BLaER1 (cell line): ENCODE measurements around the gene OSBPL6.

ENCODE experiments used
- H3K27ac ChIP-seq: shearing (Covaris generic); formaldehyde crosslinking; 2 replicates; pipeline ENCODE4 v1.8.1; 2022
- H3K27me3 ChIP-seq: shearing (Covaris generic); formaldehyde crosslinking; 2 replicates; pipeline ENCODE4 v1.8.1; 2022
- H3K36me3 ChIP-seq: shearing (Covaris generic); formaldehyde crosslinking; 2 replicates; pipeline ENCODE4 v1.8.1; 2022
- H3K4me1 ChIP-seq: shearing (Covaris generic); formaldehyde crosslinking; 2 replicates; pipeline ENCODE4 v1.8.1; 2022
- H3K4me2 ChIP-seq: shearing (Covaris generic); formaldehyde crosslinking; 2 replicates; pipeline ENCODE4 v1.8.1; 2022
- H3K4me3 ChIP-seq: shearing (Covaris generic); formaldehyde crosslinking; 2 replicates; pipeline ENCODE4 v1.8.1; 2022
- H3K9ac ChIP-seq: shearing (Covaris generic); formaldehyde crosslinking; 2 replicates; pipeline ENCODE4 v1.8.1; 2022
- H3K9me3 ChIP-seq: shearing (Covaris generic); formaldehyde crosslinking; 2 replicates; pipeline ENCODE4 v1.8.1; 2022
- H4K20me1 ChIP-seq: shearing (Covaris generic); formaldehyde crosslinking; 2 replicates; pipeline ENCODE4 v1.8.1; 2022
- Cebpa-rat ChIP-seq: shearing (Covaris generic); IDR thresholded peaks from 2 replicates; pipeline ENCODE4 v1.8.1; 2022

OSBPL6 gene

DNA sequence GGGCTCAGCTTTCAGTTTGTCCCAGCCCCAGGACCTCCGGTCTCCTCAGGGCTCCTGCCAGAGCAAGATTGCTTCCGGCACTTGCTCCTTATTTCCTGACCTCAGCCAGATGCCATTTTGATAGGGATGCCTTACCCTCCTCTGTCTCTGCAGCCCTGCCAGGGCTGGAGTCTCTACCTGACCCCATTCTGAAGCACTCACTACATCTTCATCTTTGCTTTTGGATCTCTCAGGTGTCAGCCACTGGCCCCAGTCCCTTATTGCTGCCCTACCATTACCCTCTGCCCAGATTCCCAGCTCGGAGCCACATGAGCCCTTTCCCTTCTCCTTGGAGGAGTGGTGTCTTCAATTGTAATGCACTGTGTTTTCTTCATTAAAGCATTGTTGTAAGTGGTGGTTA is 17.1 kb downstream of the OSBPL6 start:
- Histone ChIP-seq H4K20me1 (no peaks in the 10 kb centered on the region), H3K4me1 (peaks cover 10% of the 10 kb centered on the region), H3K27me3 (no peaks in the 10 kb centered on the region), H3K4me2 (no peak overlapping the region), H3K36me3 (no peaks in the 10 kb centered on the region), H3K27ac (no peak overlapping the region), H3K9ac (no peak overlapping the region), H3K4me3 (no peak overlapping the region), H3K9me3 (no peaks in the 10 kb centered on the region)
- no peak for TF ChIP-seq Cebpa-rat

DNA sequence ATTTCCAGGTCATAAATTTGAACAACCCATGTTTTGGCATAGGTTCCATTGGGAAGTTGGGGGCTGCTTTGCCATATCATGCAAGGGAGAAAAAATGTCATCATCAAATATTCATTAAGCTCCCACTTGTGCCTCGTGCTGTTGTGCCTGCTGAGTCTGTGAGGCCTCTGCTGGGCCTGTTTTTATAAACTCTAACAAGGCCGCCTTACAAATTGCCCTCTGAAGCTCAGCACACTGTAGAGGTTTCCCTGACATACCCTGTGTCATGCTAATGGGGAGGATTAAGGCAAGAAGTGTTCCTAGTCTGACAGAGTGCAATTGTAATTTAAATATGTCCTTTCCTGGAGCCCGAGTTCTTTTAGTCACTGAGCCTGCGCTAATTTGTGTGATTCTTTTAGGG is 17.6 kb downstream of the OSBPL6 start:
- H3K4me1 ChIP-seq, result peaks cover 10% of the 10 kb centered on the region
- H3K9ac ChIP-seq, result no peak overlapping the region
- no peaks in the 10 kb centered on the region for H3K9me3 ChIP-seq
- no peaks in the 10 kb centered on the region for H4K20me1 ChIP-seq
- H3K36me3 ChIP-seq, result no peaks in the 10 kb centered on the region
- no peak overlapping the region for H3K4me2 ChIP-seq
- TF ChIP-seq Cebpa-rat, result no peak
- H3K27me3 ChIP-seq, result no peaks in the 10 kb centered on the region
- no peak overlapping the region for H3K4me3 ChIP-seq
- no peak overlapping the region for H3K27ac ChIP-seq

DNA sequence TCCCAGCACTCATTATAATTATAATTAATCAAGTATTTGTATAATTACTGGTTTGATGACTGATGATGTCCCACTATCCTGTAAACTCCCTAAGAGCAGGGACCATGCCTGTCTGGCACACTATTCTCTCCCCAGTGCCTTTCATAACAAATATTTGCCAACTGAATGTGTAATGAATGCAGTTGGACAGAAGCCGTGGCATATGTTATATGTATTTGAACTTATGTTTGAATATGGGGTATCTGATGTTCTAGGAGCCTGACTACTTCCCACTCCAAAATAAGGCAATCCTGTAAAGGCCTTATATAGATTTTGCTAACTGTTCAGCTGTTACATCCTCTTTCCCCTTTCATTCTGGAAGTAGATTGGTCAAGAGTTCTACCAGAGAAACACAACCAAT is 19.7 kb downstream of the OSBPL6 start:
- Histone ChIP-seq H3K27me3 (no peaks in the 10 kb centered on the region), H3K9ac (no peak overlapping the region), H3K9me3 (no peaks in the 10 kb centered on the region), H3K4me2 (no peak overlapping the region), H3K36me3 (no peaks in the 10 kb centered on the region), H3K4me3 (no peak overlapping the region), H3K4me1 (peaks cover 9% of the 10 kb centered on the region), H4K20me1 (no peaks in the 10 kb centered on the region), H3K27ac (no peak overlapping the region)
- no peak for TF ChIP-seq Cebpa-rat

DNA sequence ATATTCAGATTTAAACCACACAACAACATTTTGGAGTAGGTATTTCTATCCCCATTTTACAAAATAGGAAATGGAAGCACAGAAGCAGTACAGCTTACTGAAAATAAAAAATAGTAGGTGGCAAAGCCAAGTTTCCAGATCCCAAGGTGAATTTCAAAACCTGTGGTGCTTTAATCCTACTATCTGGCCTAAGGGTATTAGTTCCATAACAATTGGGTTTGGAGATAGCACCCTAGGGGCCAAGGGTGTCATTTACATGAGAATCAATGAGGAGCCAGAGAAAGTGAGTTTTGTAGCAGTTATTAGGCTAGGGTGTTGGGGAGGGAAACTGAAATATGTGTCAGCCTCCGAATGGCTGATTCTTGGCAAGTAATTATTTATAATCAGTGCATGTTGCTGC is 24.9 kb downstream of the OSBPL6 start:
- H4K20me1 ChIP-seq, result no peaks in the 10 kb centered on the region
- no peaks in the 10 kb centered on the region for H3K4me1 ChIP-seq
- no peak overlapping the region for H3K4me2 ChIP-seq
- H3K36me3 ChIP-seq, result no peaks in the 10 kb centered on the region
- no peaks in the 10 kb centered on the region for H3K27me3 ChIP-seq
- no peak overlapping the region for H3K4me3 ChIP-seq
- TF ChIP-seq Cebpa-rat, result no peak
- no peak overlapping the region for H3K27ac ChIP-seq
- no peak overlapping the region for H3K9ac ChIP-seq
- no peaks in the 10 kb centered on the region for H3K9me3 ChIP-seq

DNA sequence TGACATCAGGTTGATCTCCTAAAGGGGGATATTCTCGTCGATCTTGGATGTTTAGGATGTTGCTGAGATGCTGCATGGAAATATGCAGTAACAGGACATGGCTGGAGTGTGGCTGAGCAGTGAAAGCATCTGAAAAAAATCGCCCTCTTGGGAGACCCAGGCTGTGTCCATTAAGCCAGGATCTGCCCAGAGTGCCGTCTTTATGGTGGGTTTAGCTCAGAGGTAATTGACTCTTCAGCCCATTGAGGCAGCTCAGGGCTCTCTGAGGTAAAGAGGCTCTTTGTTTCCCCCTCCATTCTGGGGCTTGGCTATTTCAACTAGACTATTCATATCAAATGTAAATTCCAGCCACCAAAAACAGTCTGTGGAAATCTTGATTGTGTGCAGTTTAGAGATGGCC is 26.5 kb downstream of the OSBPL6 start:
- TF ChIP-seq Cebpa-rat, result no peak
- Histone ChIP-seq H3K4me2 (no peak overlapping the region), H3K4me1 (no peaks in the 10 kb centered on the region), H3K27me3 (no peaks in the 10 kb centered on the region), H3K4me3 (no peak overlapping the region), H3K9ac (no peak overlapping the region), H3K27ac (no peak overlapping the region), H4K20me1 (no peaks in the 10 kb centered on the region), H3K9me3 (no peaks in the 10 kb centered on the region), H3K36me3 (no peaks in the 10 kb centered on the region)

DNA sequence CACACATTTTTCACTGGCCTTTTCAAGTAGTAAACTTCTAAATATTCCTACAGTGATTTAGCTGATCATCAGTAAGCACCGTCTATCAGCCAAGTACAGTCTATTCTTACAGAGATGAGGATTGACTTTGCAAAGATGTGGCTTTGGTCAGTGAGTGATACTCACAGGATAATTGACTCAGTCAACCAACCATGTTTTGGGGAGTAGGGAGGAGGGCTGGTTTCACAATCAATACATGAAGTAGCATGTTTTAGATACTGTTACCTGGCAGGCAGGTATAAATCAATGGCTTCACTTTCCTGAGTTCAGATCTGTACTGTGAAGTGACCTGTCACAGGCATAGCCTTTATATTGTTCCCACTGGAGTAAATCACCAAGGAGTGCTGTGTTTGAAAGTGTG is 27.2 kb downstream of the OSBPL6 start:
- H3K27me3 ChIP-seq, result no peaks in the 10 kb centered on the region
- no peak overlapping the region for H3K27ac ChIP-seq
- H3K9ac ChIP-seq, result no peak overlapping the region
- H3K4me3 ChIP-seq, result no peak overlapping the region
- no peaks in the 10 kb centered on the region for H3K4me1 ChIP-seq
- no peak overlapping the region for H3K4me2 ChIP-seq
- no peaks in the 10 kb centered on the region for H4K20me1 ChIP-seq
- no peaks in the 10 kb centered on the region for H3K9me3 ChIP-seq
- H3K36me3 ChIP-seq, result no peaks in the 10 kb centered on the region
- no peak for TF ChIP-seq Cebpa-rat

DNA sequence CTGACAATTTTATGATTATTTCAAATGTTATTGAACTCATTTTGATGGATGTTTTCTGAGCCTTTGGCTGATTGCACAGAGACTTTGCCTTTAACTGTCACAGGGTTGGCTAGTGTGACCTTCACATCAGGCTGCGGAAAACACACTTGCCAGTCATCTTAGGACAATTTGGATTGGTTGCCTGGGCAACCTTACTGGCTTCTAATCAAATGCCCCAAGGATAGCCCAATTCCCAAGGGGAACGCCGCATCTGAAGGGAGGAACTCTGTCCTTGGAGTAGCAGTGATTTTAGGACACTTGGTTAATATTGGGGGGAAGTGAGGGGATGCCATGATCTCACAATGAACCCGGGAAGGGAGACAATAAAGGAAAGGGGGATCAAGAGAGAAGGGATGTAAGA is 29.5 kb downstream of the OSBPL6 start:
- H3K27ac ChIP-seq, result no peak overlapping the region
- no peak overlapping the region for H3K4me3 ChIP-seq
- TF ChIP-seq Cebpa-rat, result no peak
- no peaks in the 10 kb centered on the region for H3K9me3 ChIP-seq
- no peak overlapping the region for H3K9ac ChIP-seq
- no peak overlapping the region for H3K4me2 ChIP-seq
- H3K27me3 ChIP-seq, result no peaks in the 10 kb centered on the region
- no peaks in the 10 kb centered on the region for H4K20me1 ChIP-seq
- H3K36me3 ChIP-seq, result no peaks in the 10 kb centered on the region
- H3K4me1 ChIP-seq, result no peaks in the 10 kb centered on the region

DNA sequence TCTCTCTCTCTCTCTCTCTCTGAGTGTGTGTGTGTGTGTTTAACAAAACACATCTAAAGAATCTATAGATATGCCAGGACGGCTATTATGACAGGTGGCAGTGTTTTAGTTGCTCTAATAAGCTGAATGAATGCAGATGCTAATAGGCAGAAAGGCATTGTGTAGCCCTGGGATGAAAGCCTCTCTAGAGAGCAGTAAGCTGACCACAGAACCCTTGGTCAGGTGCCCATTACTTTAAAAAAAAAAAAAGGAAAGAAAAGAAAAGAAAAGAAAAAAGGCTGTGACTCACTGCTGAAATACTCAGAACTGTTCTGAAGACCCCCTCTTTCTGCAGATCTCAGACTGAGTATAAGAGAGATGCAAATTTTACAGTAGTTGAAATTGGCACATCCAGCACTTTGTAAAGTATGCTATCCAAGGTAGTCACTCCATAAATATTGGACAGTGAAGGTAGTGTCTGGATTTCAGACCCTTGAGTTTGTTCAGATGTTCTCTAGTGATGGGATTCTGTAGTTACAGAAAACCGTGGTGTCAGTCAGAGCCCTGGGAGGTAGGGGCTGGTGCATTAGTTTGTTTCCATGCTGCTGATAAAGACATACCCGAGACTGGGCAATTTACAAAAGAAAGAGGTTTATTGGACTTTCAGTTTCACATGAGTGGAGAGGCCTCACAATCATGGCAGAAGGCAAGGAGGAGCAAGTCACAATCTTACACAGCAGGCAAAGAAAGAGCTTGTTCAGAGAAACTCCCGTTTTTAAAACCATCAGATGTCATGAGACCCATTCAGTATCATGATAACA is 30.9 kb downstream of the OSBPL6 start:
- H3K4me1 ChIP-seq, result no peaks in the 10 kb centered on the region
- no peak overlapping the region for H3K9ac ChIP-seq
- H3K4me2 ChIP-seq, result no peak overlapping the region
- TF ChIP-seq Cebpa-rat, result no peak
- no peaks in the 10 kb centered on the region for H3K36me3 ChIP-seq
- no peaks in the 10 kb centered on the region for H3K9me3 ChIP-seq
- no peaks in the 10 kb centered on the region for H4K20me1 ChIP-seq
- no peaks in the 10 kb centered on the region for H3K27me3 ChIP-seq
- no peak overlapping the region for H3K4me3 ChIP-seq
- no peak overlapping the region for H3K27ac ChIP-seq

DNA sequence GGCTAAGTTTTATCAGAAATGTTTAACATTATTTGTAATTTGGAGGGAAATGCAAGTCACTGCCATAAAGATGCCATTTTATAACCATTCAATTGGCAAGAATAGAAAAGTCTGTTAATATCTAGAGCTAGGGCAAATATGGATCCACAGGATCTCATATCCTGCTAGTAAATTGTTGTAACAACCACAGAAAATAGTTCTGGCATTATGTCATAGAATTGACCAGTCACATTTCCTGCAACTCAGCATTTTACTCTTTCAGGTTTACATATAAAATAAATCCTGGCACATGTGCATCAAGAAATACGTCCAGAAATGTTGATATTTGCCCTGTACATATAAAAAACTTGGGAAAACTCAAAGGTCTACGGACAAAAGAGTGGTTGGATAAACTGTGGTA is 32.9 kb downstream of the OSBPL6 start:
- Histone ChIP-seq H3K9ac (no peak overlapping the region), H3K4me2 (no peak overlapping the region), H3K27me3 (no peaks in the 10 kb centered on the region), H3K27ac (no peak overlapping the region), H3K36me3 (no peaks in the 10 kb centered on the region), H3K4me1 (no peaks in the 10 kb centered on the region), H3K9me3 (no peaks in the 10 kb centered on the region), H4K20me1 (no peaks in the 10 kb centered on the region), H3K4me3 (no peak overlapping the region)
- TF ChIP-seq Cebpa-rat, result no peak

DNA sequence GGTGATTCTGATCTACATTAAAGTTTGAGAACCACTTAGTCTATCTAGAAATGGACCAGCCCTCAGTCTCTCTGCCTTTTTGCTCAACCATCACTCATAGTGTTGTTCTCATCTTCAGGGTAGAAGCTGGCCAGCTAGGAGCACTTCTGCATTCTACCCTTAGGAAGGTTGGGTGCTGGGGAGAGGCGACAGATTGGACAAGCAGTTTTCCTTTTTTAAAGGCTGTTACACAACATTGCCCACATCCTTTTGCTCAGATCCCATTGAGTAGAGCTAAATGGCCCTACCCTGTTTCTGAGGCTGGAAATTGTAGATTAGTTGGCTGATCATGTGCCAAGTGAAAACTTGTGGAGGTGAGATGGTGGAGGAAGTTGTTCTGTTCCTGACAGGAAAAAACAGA is 35.6 kb downstream of the OSBPL6 start:
- Histone ChIP-seq H3K4me3 (no peak overlapping the region), H3K4me1 (no peaks in the 10 kb centered on the region), H4K20me1 (no peaks in the 10 kb centered on the region), H3K4me2 (no peak overlapping the region), H3K27ac (no peak overlapping the region), H3K9ac (no peak overlapping the region), H3K36me3 (no peaks in the 10 kb centered on the region), H3K27me3 (no peaks in the 10 kb centered on the region), H3K9me3 (no peaks in the 10 kb centered on the region)
- no peak for TF ChIP-seq Cebpa-rat

DNA sequence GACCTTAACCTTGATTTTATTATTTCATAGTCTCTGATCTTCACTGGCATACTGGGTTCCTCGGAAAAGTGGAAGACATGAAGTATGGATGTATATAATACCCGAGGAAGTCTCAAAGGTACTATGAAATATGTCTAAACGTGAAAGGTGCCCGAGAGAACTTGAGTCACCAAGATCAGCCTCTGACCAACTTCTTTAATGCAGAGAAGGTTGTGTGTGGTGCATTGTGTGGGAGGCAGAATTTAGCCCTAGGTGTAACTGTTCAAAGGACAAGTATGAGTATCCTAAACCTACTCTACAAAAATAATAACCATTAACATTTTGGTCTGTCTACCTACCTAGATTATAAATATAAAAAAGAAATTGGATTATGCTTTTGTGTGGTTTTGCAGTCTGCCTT is 36.1 kb downstream of the OSBPL6 start:
- Histone ChIP-seq H3K4me3 (no peak overlapping the region), H3K4me2 (no peak overlapping the region), H4K20me1 (no peaks in the 10 kb centered on the region), H3K36me3 (no peaks in the 10 kb centered on the region), H3K27me3 (no peaks in the 10 kb centered on the region), H3K27ac (no peak overlapping the region), H3K4me1 (no peaks in the 10 kb centered on the region), H3K9me3 (no peaks in the 10 kb centered on the region), H3K9ac (no peak overlapping the region)
- no peak for TF ChIP-seq Cebpa-rat
